H1 (cell line): ENCODE data around the gene PGBD4. TPM values are rescaled to one million over a fixed set of nuclear protein-coding genes. Genes with fewer than 3 reads are reported as not detected.

Experiments used
- CHD7 ChIP-seq: fragments of 300-600 bp; sonication (generic); IDR thresholded peaks from 2 replicates; pipeline ENCODE4 v1.7.1; 2012; ENCODE audit warnings: low read length, moderate library complexity, mild to moderate bottlenecking, inconsistent platforms; ENCODE audit not compliant: insufficient replicate concordance
- RFX5 ChIP-seq: IDR thresholded peaks from 2 replicates; pipeline ENCODE4 v1.6.1; 2011; ENCODE audit warnings: low read depth, low read length, improper control_type of control experiment, borderline replicate concordance
- polyA plus RNA-seq, 7 experiments: library from polyadenylated mRNA; depleted of rRNA in 3 of 7; stranded (reverse) in 5 of 7; unstranded in 2 of 7; fragments of >200 nt in 5 of 7; fragments of 200-250 nt in 2 of 7; gene quantifications; 1 replicate in 5 of 7; 2 replicates in 1 of 7; 4 replicates in 1 of 7; pipeline versions ENCODE4 v1.2.1 to v1.2.3, GENCODE V29; 2011 to 2013; ENCODE audit warnings: missing spikeins in 2 of 7, mixed read lengths in 2 of 7
- total RNA-seq: library from RNA; stranded (reverse); fragmentation: NEBNext Ultra II Directional; extraction: Animal tissue kit (Norgen Biotek cat#: 25700); gene quantifications from 2 replicates; pipeline ENCODE4 v1.2.1, GENCODE V29; 2021

PGBD4 gene
- total and polyA plus RNA-seq, 2 of the 8 experiments (the other 6 are each of a cell fraction or from before 2014, with no cell fraction given): 0.68 to 0.76 TPM

- no peak for TF ChIP-seq CHD7
- TF ChIP-seq RFX5: no peak
Observed at GRCh38 chr15:34055868-34056595, 45.9 kb upstream of the PGBD4 start (continued).
